ENCODE data around the gene PRRX2.

PRRX2 gene

DNA sequence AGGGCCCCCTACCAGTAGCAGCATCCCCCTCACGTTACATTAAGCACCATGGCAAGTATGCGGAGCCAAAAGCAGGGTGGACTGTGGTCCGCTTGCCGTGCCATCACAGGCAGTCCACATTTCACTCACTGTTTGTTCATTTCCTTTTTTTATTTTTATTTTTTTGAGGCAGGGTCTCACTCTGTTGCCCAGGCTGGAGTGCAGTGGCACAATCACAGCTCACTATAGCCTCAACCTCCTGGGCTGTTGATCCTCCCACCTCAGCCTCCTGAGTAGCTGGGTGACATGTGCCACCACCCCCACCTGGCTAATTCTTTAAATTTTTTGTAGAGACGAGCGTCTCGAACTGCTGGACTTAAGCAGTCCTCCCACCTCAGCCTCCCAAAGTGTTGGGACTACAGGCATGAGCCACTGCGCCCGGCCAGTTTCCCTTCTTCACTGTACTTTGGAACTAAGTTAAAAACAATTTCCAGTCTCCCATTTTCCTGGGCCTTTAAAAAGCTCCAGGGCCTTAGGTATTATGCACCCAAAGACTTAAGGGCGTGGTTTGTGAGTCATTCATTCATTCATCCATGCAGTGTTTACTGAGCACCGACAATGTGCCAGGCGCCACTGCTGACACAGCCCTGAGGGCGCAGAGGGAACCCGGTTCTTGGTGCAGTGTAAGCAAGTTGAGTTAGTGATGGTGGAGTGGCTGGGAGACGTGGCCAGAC, 19.9 kb downstream of the PRRX2 start:
- no peak for DNase-seq

DNA sequence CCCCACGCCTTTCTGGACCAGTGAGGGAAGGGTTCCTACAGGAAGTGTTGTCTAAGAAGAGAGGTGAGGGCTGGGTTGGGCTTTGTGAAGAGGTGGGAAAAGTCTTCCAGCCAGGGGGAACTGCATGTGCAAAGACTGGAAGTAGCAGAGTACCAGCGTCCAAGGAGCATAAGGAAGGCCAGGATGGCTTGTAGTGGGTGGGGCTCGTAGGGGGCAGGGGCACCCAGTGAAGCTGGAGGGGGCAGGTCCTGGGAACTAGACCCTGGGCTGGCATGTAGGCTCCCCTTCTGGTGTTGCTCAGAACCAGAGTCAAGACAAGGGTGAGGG, 20.4 kb downstream of the PRRX2 start:
- DNase-seq, result no peak

DNA sequence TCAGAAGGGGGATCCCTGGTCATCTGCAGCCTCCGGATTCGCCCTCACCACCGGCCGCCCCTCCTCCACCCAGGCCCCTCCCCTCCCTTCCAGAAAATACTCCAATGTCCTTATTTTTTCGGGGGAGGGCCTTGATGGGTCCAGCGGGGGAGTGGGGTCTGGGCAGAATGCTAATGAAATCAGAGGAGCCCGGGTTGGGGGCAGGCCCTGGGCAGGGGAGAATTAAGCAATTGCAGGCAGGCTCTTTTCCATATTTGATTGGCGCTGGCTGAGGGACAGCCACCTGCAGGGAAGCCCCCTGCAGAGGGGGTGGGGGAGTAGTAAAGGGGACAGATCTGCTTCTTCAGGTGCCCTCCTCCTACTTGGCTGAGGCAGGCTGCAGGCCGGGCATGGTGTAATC, 21.3 kb downstream of the PRRX2 start:
- DNase-seq, result no peak

DNA sequence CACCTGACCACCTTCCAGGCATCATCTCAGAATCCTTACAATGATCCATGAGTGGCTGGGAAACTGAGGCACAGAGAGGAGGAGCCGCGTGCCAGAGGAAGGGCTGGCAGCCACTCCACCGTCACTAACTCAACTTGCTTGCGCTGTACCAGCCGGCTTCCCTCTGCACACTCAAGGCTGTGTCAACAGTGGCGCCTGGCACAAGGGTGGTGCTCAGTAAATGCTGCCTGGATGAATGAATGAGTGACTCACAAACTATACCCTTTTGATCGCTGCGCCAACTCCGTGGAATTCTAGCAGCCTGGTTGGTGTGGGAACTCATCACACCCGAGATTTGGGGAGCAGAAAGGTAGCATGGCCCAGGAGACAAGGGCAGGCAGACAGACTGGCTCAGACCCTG, 21.9 kb downstream of the PRRX2 start:
- DNase-seq, result no peak

DNA sequence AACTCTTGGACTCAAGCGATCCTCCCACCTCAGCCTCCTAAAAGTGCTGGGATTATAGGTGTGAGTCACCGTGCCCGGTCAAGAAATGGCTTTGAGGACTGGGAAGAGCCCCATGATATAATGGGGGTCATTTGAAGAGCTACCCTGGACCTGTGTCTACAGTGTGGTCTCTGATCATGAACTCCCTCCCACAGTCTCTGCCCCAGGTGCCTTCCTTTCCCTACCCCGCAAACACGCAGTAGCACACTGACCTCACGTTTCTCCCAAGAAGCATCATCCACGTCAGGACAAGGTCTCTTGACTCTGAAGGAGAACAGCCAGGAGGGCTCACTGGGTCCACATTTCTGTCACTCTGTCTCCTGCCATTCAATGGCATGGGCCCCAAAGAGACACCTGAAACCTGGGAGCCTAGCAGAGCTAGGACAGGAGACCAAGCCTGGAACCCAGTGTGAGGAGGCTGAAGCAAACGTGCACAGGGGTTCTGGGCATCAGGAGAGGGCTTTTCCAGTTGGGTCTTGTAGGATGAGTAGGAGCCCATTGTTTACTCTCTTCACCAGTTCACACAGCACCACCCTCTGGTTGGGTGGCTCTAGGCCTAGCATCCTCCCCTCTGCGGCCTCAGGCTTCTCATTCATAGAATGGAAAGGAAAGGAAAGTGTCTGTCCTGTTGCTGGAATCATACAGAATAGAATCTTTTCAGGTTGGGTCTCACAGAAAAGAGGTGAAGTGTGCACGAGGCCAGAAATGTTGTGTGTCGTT, 23.0 kb downstream of the PRRX2 start:
- DNase-seq, result no peak

DNA sequence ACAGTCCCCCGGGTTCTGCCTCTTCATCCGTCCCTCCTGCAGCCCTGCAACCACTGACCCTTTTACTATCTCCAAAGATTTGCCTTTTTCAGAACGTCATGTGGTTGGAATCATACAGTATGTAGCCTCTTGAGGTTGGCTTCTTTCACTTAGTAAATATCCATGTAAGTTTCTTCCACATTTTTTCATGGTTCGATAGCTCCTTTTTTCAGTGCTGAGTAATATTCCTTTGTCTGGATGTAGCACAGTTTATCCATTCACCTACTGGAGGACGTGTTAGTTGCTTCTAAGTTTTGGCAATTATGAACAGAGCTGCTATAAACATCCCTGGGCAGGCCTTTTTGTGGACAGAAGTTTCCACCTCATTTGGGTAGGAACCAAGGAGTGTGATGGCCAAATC, 27.1 kb downstream of the PRRX2 start:
- DNase-seq, result no peak

DNA sequence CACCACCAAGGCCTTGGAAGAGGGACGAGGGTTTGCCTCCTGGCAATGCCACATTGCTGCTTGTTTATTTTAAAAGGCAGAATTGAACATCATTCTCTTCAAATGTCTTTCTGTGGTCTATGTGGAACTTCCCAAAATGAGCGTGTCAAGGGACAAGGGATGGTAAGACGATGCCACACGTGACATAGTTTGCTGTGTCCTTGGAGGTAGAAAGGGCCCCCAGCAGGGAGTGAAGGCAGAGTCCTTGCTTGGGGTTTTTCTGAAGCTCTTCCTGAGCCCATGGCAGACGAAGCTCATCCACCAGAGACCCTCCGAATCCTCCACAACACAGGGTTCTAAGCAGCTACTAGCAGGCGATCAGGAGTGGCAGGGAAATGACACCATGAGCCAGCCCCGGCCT, 28.3 kb downstream of the PRRX2 start:
- DNase-seq, result no peak

DNA sequence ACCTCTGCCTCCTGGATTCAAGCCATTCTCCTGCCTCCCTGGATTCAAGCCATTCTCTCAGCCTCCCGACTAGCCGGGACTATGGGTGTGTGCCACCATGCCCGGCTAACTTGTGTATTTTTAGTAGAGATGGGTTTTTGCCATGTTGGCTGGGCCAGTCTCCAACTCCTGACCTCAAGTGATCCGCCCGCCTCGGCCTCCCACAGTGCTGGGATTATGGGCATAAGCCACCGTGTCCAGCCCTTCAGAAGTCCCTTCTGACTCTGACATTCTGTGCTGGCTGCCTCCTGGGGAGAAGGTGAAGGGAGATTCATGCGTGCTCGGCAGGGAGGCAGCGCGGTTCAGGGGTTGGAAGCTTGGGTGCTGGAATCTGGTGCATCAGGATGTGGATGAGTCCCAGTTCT, 28.8 kb downstream of the PRRX2 start:
- no peak for DNase-seq

DNA sequence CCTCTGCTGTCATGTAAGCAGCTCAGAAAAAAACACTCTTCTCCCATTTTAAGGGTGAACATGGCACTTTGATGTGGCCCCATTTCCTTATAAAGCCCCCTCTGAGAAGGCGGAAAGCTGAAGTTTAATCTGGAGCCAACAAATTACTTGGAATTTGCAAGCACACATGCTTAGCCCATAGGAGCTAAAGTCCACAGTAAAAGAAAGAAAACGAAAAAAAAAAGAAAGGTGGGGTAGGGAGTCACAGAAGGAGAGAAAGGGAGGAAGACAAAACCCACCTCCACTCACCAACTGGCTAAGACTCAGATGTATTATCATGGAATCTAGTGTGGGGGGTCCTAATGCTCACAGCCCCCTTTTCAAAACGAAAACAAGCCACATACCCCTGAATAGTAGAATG, 30.4 kb downstream of the PRRX2 start:
- no peak for DNase-seq

DNA sequence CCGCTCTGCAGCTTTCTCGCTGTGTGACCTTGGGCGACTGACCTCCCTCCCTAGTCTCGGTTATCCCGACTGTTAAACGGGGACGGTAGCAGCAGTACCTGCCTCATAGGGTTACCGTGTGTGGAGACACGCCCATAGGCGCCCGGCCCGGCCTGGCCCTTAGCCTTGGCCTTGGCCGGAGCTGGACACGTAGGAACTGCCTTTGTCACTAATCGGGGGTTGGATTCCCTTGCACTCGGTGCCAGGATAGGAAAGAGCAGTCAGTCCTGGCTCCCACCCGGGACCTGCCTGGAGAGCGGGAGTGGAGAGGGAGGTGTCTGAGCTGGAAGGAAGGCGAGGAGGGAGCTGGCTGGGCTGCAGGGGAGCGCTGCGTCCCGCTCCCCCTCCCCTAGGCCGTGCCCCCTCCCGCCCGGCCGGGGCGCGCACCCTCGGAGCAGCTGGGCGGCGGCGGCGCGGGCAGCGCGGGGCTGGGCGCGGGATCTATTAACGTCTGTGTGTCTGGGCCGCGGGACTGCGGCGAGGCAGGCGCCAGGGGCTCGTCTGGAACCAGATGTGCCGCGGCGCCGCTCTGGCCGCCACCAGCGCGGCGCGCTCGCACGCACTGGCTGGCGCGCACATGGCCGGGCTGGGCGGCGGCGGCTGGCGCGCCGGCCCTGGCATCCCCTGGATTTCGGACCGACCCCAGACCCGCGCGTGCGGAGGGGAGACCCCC, 31.7 kb downstream of the PRRX2 start:
- no peak for DNase-seq

DNA sequence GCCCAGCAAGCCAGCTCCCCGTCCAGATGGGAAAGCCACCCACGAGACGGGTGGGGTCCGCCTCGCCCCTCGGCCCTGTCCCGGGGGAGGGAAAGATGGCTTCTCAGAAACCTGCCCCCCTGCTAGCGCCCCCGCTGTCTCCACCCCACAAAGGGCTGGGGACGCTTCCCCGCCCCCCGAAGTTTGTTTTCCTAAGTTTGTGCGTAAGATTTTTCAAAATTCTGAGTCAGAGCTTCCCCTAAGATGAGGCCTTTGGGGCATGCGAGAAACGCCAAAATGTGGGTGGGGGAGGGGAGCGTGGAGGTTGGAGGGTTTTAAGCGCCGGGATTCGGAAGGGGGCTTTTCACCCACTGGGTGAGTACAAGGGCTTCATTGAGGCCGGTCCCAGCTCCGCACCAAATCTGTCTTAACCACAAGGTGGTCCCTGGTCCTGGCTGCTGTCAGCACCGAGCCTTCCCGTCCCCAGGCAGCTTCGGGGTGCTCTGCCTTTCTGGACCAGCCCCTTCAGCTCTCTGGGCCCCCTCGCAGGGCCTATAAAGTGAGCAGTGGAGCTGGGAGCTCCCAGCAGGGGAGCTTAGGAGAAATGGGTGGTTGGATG, 32.3 kb downstream of the PRRX2 start:
- no peak for DNase-seq

DNA sequence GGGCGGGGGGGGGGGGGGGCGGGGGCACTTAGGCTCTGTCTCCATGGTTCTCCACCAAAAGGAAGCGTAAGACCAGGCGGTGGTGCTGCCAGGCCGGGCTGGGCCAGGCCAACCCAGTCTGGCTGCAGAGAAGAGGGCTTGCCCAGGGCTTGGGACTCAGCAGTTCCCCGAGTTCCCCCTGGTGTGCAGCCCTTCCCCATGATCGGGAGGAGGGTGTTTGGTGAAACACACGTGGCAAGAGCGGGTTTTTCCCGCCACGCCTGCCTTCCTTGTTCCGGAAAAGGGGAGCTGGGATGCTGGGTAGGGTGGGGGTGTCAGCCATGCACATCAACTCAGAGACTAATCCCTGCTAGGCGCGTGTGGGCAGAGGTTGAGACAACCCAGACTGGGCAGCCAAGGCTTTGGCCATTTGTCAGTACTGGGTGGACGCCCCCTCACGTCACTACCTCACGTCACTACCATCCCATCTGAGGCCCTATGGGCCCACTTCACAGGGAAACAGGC, 32.9 kb downstream of the PRRX2 start:
- no peak for DNase-seq

DNA sequence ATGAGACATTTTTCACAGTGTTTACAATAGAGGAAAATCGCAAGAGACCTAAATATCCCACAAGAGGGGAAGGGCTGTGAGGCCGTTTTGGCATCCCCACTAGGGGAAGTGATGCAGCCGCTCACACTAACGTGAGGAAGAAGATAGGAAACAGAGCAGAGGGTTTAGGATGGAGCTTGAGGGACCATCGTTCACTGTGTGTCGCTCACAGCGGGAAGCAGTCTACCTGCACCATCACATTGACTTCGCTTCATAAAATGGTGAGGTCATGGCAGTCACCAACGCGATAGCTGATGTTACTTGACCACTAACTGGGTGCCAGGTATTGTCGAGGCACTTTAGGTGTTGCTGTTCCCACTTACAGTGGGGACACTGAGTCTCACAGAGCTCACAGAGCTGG, 35.6 kb downstream of the PRRX2 start:
- no peak for DNase-seq

DNA sequence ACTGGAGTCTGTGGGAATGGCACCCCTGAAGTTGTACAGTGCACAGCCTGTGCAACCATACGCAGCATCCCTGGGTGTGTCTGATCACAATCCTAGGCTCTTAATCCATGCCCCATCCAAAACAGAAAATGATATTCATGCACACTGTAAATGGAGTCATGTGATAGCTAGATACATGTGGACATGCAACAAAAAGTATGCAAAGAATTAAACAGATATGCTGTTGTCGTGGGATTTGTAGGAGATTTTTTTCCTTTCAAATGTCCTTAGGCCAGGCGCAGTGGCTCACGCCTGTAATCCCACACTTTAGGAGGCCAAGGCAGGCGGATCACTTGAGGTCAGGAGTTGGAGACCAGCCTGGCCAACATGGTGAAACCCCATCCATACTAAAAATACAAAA, 36.1 kb downstream of the PRRX2 start:
- DNase-seq, result no peak

DNA sequence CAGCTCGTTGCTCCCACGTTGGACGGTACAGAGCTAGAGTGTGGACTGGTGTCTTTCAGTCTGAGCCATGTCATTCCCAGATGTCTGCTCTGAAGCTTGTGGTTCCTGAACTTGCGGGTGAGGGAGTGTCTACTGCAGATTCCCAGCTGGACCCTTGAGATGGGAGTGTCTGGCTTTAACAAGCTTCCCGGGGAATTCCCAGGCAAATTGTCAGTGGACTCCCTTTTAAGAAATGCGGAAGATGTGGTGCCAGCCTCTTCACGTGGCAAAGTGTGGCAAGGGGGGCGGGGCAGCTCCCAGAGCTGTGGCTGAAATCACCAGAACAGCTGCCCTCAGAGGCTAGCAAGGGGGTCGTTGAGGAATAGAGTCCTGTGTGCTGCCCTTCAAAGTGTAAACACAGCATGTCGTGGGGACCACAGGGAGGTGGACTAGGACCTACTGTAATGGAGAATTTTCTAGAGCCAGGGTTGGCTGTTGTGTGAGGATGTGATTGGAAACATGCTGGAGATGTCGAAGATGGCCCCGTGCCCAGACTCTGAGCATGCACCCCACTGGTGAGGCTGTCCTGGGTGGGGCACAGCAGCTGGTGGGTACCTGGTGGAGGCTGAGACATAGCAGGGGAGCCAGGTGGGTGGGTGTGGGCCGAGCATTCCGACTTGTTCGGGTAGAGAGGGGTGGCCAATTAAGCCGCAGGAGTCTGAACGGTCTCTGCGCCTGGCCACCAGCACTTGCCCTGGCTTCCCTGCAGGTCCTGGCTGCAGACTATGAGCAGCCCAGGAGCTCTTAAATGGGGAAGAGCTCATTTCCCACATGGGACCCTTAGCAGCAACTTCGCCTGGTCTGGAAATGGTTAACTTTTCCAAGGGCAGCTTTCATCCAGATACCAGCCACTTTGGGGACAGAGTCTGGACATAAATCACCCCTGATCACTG, 37.4 kb downstream of the PRRX2 start:
- DNase-seq, result no peak

DNA sequence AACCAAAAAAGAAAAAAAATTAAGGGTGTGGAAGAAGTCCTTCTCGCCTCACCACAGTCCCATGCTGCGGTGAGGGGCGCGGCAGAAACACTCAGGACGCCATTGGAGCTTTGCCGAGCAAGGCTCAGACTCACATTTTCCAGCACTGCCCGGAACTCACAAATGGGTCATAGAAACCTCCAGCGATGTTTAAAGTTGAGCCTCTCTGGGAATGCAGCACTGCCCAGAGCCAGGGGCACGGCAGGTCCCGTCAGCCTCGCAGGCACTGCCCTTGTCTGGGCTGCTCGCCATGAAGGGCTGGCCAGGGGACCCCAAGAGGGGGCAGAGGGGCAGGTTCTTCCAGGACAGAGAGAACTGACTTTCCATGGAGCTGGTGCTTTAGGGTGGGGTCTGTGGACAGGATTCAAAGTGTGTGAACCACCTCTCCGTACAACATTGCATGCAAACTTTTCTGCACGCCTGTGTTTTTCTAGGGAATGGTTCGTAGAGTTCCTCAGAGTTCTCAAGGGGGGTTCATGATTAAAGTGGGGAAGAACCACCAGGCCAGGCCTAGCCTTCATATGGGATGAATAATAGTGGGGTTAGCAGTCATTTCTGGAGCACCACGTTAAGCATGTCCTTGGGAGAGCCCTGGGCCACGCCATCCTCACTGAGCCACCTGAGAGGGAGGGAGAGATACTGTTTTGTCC, 38.4 kb downstream of the PRRX2 start:
- no peak for DNase-seq

DNA sequence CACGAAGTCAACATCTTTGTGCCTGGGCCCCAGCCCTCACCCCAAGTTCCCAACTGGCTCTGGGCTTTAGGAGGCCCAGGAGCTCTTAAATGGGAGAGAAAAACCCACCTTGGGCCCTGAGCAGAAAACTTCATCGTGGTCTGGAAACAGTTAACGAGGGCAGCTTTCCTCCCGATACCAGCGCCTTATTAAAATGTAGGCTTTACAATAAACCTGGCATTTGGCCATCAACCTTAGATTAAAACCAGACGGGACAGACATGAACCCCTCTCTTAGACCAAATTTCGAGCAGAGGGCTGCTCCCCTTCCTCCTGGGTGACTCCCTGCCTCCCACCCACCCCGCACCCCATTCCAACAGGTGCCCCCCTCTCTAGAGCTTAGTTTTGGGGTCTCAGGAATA, 39.4 kb downstream of the PRRX2 start:
- DNase-seq, result no peak

DNA sequence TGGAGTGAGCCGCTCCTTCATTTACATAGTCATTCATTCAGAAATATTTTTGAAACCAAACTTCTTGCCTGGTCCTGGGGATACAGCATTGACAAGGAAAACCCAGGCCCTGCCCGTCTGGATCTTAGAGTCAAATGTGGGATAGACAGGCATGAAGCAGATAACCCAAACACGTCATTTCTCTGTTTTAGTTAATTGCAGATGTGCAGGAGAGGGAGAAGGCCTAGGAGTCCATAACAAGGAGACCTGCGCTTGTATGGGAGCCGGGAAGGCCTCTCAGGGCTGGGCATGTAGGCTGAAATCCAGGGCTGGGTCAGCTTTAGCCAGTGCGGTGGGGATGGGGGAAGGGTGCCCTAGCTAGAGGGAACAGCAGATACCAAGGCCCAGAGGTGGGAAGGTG, 43.3 kb downstream of the PRRX2 start:
- no peak for DNase-seq

DNA sequence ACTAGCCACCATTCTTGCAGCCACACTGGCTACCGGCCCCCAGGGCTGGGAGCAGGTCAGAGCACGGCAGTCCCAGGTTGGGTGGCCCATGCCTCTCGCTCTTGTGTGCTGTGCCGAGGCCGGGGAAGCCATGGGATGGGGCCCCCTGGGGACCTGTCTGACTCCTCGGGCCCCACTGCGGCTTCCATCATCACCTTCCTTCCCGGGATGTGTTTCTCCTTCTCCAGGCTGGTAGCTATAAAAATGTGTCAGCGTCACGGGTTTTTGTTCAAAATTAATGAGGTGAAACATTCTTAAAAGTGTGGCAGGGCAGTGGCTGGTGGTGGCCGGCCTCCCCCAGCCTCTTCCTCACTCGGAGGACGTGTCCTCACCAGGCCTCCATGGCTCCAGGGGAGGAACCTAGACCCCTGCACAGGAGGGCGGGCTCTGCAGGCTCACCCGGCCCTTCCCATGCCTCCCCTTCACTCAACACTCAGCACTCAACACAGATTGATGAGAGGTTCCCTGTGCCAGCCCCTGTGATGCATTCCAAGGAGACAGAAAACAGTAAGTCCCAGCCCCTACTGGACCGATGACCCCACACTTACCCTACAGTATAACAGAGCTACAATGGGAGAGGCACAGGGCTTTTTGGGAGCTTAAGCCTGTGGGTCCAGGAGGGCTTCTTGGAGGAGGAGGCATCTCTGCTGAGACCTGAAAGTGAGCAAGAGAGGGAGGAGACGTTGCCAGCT, 44.2 kb downstream of the PRRX2 start:
- no peak for DNase-seq

DNA sequence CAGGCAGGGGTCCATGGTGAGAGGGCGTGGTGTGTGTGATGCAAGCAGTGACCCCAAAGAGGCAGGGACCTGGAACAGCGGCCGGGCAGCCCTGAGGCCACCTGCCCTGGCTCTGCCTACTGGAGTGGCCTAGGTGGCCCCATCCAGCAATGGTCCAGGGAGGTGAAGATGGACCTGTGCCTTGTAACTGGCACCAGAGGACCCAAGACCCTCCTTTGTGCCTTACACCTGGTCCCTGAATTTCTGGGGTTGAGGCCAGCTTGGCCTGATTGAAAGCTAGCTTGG, 44.7 kb downstream of the PRRX2 start:
- no peak for DNase-seq

DNA sequence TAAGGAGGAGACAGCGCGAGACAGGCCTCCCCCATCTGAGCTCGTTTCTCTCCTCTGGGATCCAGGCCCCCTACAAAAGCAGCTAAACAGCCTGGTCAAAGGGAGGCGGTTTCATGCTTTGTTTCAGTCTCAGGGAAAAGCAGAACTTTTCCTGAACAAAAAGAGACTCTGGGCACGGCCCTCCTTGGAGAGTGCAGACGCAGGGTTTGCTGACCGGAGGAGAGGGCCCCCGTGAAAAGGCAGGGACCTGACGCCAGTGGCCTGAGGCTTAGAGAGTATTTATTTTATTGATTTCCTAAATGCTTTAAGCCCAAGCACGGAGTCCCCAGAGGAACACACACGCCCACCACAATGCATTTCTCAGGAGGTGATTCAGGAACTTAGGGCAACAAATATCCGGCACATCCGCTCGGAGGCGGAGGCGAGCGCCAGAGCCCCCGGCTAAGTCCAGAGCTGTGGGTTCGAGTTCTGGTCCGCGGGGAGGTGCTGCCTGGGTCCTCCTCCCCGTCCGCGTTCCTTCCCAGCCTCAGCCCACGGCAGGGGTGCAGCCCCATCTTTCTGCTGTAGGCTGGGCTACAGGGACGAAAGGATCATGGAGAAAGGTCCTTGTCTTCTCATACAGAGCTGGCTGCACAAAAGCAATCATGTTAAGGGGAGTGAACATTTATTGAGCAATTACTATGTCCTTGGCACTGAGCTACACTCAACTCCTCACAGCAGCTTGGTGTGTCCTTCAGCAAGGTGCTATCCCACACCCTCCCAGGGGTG, 47.4 kb downstream of the PRRX2 start:
- DNase-seq, result no peak

Data from NCI-H510A (cell line).